GM12801 (cell line): ENCODE data around the gene HMG20B.

Source experiments
- TF ChIP-seq, protein P1 (sequence below): IDR thresholded peaks from one replicate; pipeline ENCODE4 v1.5.1; 2011; ENCODE audit warnings: control low read depth; ENCODE audit not compliant: insufficient read length; ENCODE audit errors: extremely low read depth

Gene HMG20B

DNA sequence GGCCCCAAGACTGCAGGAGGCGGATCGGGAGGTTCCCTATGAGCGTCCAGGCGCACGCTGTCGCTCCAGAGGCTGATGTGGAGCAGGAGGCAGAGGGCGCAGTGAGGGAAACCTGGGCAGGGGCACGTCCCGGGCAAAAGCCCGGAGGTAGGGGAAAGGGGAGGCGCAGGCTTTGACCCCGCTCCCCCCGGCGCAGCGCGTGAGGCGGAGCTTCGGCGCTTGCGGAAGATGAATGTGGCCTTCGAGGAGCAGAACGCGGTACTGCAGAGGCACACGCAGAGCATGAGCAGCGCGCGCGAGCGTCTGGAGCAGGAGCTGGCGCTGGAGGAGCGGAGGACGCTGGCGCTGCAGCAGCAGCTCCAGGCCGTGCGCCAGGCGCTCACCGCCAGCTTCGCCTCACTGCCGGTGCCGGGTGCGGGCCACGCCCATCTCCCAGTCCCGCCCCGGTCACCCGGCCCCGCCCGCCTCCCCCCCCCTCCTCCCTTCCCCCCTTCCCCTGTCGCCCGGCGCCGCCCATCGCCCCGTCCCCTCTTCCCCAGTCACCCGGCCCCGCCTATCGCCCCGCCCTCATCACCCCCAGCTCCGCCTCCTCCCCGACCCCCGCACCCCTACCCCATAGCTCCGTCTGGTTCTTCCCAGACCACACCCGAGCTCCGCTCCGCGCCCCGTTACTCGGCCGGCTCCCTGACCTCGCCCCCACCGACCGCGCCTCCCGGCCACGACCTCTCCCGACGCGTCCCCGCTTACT, 4.1 kb downstream of the HMG20B start:
- TF ChIP-seq, protein P1, sequence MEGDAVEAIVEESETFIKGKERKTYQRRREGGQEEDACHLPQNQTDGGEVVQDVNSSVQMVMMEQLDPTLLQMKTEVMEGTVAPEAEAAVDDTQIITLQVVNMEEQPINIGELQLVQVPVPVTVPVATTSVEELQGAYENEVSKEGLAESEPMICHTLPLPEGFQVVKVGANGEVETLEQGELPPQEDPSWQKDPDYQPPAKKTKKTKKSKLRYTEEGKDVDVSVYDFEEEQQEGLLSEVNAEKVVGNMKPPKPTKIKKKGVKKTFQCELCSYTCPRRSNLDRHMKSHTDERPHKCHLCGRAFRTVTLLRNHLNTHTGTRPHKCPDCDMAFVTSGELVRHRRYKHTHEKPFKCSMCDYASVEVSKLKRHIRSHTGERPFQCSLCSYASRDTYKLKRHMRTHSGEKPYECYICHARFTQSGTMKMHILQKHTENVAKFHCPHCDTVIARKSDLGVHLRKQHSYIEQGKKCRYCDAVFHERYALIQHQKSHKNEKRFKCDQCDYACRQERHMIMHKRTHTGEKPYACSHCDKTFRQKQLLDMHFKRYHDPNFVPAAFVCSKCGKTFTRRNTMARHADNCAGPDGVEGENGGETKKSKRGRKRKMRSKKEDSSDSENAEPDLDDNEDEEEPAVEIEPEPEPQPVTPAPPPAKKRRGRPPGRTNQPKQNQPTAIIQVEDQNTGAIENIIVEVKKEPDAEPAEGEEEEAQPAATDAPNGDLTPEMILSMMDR, result no peak

DNA sequence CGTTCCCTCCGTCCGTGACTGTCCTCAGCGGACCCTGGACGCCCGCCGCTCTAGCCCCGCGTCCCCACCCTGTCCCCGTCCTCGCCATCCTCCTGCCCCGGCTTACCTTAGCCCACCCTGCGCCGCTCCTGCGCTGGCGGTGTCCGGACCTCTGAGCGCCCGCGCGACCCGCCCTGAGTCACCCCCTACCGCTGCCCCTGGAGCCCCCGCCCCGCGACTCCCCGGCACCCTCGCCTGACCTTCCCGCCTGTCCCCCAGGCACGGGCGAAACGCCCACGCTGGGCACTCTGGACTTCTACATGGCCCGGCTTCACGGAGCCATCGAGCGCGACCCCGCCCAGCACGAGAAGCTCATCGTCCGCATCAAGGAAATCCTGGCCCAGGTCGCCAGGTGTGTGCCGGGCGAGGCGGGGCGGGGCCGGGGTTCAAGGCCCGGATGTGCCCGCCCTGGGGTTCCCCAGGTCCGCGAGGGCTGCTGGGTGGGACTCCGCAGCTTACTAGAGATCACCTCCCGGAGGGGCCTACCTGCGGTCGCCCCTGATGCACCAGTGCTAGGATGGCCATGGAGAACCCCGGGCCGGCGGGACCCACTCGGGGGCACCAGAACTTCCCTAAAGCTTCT, 5.1 kb downstream of the HMG20B start:
- TF ChIP-seq, protein P1, result no peak

DNA sequence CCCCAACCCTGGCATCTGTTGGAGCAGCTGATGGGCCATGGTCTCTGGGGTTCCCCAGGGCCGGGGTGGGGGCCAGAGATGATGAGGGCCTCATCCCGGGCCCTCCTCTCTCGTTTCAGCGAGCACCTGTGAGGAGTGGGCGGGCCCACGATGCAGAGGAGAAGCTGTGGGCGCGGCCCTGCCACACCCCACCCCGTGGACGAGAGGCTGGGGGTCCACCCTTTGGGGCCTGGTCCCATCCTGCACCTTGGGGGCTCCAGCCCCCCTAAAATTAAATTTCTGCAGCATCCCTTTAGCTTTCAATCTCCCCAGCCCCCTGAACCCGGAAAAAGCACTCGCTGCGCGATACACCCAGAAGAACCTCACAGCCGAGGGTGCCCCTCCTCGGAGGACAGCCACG, 5.6 kb downstream of the HMG20B start:
- TF ChIP-seq, protein P1, result no peak

DNA sequence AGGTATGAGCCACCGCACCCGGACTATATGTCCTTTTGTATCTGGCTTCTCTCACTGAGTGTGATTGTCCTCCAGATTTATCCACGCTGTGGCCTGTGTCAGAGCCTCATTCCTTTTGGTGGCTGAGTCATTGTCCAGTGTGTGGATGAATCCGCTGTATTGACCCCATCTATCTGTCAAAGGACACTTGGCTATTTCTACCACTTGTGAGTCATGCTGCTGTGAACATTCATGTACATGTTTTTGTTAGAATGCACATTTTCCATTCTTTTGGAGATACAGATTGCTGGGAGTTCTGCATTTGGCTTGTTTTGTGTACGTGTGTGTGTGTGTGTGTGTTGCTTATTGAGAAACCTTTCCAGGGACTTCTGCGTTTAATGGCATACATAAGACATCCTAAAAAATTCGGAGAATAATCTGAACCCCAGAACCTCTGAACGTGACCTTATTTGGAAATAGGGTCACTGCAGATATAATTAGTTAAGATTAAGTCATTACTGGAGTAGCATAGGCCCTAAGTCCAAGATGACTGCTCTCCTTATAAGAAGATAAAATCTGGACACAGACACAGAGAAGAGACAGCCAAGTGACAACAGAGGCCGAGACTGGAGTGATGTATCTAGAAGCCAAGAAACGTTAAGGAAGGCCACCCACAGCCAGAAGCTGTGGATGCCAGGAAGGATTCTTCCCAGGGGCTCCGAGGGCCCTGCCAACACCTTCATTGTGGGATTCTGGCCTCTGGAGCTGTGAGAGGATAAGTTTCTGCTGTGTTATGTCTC, 7.6 kb downstream of the HMG20B start:
- TF ChIP-seq, protein P1, result no peak

DNA sequence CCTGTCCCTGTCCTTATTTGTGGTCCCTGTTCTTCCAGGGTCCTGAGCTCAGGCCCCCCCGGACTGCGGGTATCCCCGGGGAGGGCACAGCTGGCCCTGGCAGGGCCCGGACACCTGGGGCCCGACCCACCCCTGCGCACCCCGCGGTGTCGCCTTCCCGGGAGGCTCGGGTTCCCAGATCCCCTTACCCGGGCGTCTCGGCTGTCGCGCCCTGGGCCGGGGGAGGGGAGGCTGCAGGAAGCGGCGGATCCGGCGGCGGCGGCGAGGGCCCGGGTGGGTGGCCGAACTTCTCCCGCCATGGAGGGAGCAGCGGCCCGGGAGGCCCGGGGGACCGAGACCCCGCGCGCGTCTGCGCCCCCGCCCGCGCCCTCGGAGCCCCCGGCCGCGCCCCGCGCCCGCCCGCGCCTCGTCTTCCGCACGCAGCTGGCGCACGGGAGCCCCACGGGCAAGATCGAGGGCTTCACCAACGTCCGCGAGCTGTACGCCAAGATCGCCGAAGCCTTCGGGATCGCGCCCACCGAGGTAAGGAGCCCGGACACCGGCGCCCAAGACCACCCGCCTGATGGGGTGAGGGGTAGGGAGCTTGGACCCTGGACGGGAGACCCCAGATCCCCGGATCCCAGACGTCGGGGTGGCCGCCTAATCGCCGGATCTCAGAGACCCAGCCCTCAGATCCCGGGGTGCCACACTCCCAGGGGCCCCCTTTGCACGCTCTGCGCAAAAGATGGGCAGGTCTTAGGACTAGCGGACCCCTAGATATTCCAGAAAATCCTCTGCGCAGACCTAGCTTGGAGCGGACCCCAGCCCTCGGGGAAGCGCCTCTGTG, 12.8 kb downstream of the HMG20B start, which contains the start of gene GIPC3:
Gene GIPC3 (plus strand): TSS at position 178 of the 826 bp plus-strand sequence. CDS start 120 bp downstream, at position 298.
- TF ChIP-seq, protein P1, result no peak

DNA sequence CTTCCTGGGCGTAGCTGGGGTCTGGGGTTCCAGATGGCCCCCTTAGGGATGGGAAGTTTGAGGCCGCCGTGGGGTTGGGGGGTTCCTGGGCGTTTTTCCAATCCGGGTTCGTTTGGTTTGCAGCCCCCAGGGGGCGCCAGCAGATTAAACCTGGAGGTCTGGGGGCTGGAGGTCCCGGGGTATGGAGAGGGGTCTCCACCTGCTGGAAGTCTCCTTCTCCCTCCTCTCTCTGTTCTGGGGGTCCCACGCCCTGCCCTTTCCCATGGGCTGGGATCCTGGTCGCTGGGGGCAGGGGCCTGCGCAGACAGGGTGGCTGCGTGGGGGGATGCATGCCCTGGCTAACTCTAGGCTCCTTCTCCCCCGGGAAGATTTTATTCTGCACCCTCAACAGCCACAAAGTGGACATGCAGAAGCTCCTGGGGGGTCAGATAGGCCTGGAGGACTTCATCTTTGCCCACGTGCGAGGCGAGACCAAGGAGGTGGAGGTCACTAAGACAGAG, 13.4 kb downstream of the HMG20B start:
- TF ChIP-seq, protein P1, result no peak
